HG03135 (cell line): Measurements from ENCODE around the gene CDK5.

Experiments used
- ATAC-seq: cut with Tn5 transposase; IDR thresholded peaks from one replicate; pipeline ENCODE4 v1.9.1; 2021; ENCODE audit warnings: mild to moderate bottlenecking, moderate library complexity; ENCODE audit not compliant: unreplicated experiment

Gene CDK5

DNA sequence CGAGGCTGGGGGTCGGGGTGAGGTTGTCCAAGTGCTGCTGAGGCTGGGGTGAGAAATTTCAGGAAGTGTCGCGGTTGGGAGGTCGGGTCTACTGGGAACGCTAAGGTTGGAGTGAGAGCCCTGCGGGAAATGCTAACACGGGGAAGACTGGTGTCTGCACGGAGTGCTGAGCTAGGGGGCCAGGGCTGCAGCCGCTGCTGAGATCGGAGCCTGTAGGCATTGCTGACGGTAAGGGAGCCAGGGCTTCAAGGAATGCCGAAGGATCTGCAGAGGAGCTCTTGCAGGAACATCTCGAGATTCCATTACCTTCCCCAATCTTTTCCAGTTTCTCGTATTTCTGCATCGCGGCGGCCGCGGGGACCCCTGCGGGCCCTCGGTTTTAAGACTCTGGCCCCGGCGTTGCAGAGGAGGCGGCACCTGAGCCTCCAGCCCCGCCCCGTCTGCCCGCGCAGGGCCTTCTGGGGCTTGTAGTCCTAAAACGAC is at the start of gene CDK5:
TSS of gene CDK5 (minus strand) at position 392 of the 483 bp plus-strand sequence. CDS start at position 343, 49 bp downstream.
- peak; percentile 8 for ATAC-seq

DNA sequence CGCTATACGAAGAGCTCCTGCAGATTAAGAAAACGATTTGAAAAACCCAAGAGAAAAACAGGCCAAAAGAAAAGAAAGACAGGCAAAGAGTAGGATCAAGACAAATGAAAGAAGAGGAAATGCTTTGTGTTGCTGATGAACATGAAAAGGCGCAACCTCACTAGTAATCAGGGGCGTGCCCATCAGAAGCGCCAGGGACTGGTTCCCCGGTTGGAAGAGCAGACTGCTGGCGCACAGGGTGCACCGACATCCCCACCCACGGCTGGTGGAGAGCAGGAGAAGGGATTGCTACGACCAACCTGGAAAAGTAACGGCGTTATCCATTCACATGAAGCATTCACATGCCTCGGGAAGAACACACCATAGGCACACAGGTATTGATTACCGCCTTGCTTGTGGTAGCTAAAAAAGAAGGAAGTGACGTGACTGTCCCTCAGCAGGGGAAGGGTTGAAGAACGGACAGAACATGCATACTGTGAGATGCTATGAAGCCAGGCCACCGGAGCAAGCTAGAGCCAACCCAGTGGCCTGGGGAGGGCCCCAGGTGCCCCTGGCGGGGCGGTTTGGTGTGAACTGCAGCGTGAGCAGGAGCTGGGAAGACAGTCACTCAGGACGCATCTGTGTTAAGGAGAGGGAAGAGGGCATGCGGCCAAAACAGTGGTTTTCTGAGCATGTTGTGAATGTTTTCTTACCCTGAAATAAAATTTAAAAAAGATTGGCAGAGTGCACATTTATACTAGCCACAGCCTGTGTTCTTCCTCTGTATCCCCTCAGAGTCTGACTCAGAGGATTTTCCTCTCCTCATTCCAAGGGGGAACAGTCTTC is 46.9 kb upstream of the CDK5 start:
- ATAC-seq: no peak

GRCh38 chr7:151103973-151104372 is 46.3 kb upstream of the CDK5 start:
- ATAC-seq: no peak

- ATAC-seq: no peak
These were observed 45.3 kb upstream of the CDK5 start for GRCh38 chr7:151102991-151103390.

DNA sequence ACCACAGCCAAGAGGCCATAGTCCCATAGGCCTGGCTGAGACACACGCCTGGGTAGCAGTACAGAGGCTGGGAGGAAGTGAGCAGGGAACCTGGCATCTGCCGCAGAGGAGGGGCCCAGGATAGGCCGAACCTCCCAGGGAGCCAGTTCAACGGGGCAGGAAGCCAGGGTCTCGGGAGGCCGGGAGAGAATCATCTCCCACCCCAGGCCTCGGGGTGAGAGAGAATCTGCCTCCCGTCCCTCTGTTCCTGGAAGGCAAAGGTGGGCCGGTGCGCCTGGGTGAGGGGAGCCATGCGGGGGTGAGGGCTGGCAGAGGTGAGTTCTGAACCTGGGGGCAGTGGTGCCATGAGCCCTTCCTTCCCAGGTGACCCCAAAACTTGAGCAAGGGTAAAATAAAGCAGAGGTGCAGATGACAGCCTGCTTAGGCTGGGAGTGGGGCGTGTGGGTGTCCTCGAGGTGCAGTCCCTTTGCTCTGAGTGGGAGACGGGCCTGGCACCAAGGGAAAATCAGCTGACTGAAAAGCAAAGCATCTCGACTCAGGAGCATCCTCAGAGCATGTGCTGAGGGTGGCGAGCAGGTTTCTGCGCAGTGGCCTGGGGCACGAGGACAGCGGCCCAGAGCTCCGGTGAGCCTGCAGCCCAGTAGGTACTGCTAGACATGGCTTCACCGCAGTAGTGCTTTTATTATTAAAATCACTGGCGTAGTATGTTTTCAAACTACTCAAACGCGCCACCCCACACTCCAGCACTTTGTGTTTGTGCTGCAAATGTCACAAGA is 44.1 kb upstream of the CDK5 start:
- ATAC-seq: no peak

- no peak for ATAC-seq
These were observed 43.2 kb upstream of the CDK5 start for GRCh38 chr7:151100921-151101320.

DNA sequence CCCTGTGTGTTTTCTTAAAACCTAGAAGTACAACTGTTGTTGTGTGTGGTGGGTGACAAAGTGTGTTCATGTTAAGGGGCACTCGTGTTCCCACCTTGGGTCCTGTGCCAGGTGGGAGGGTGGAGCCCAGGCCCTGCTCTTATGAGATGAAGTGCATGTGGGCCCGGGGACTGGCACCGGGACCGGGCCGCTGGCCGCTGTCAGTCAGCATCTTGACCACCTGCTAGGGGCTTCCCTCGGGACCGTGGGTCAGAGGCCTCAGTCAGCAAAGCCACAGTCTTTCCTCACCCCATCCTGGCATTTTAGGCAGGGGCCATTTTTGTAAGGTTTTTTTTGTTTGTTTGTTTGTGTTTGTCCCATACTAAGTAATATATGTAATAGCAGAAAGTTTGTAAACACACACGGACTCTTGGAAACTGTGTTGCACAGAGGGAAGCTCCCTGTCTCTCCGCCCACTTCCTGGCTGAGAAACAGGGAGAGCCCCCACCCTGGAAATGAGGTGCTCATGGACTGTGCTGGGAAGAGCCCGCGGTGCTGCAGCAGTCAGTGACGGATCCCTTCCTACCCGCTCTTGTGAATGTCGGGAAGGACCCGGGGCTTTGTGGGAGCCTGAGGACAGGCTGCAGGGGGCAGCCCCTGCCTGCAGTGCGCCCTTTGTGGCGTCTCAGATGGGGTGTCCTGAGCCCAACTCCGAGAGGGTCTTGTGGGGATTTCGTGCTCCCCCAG is 42.0 kb upstream of the CDK5 start:
- ATAC-seq: no peak

DNA sequence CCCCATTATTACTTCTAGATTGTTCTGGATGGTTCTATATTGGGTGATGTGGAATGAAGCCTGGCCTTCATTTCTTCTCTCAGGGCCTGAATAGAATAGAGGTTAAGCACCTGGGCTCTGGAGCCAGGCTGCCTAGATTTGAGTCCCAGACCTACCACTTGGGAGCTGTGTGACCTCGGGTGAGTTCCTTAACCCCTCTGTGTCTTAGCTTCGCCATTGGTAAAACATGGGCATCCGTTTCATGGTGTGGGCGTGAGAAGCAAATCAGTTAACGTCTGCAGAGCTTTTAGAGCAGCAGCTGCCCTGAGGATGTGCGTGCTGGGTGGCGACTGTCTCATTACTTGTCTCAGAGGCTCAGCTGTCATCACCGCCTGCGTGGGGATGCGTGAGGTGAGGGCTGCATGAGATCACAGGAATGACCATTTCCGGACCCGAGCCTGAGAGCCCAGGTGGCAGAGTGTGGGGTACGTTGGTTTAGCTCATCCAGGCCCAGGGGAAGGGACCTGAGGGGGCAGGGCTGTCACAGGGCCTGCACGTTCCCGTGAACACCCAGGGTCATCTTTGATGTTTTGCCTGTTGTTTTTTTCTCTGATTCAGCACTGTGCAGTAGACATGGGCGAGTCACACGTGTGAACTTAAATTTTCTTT is 38.3 kb upstream of the CDK5 start:
- ATAC-seq: no peak

DNA sequence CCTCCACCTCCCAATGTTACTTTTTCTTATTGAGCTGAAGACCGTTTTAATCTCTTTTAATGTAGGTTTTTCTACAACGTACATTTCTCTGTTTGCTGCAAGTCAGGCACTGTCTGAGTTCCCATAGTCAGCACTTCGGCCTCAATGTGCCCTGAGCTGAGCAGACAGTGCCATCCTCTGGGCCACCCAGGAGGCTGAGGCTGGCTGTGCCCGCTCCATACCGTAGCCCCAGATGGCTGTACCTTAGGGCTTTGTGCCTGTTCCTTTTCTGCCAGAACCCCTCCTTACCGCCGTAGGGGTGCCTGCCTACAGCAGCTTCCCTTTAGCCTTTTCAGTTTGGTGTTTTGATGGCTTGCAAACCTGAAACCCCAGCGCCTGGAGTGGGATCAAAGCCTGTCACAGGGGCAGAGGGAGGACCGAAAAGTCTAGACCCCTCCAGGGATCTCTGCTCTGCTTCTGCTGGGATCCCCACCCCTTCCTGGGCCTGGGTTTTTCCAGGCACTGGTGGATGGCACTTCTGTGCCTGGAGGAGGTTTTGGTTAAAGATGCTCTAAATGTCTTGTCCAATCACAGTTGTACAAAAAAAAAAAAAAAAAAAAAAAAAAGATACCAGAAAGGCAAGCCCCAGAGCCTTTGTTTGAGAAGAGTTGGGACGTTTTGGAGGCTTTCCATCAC is 37.6 kb upstream of the CDK5 start:
- ATAC-seq: no peak

GRCh38 chr7:151094675-151095074 is 37.0 kb upstream of the CDK5 start:
- no peak for ATAC-seq

- ATAC-seq: no peak
These were observed 36.1 kb upstream of the CDK5 start for GRCh38 chr7:151093748-151094147.

DNA sequence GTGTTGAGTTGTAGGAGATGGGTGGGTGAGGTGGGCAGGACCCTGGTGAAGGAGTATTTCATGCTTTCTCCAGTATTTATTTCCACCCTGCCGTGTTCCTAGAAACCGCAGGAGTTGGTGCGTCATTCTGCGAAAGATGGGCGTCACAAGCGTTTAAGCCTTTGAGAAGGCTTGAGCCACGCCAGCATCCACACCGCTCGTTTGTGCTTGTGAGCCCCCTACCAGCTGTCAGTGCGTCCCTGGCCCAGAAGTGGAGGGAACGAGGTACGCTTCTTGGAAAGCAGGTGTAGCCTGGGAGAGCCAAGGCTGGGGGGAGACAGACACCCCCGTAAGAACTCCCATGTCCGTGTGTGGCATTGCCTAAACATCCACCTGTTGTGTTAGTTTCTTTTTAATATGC is 34.3 kb upstream of the CDK5 start:
- no peak for ATAC-seq

- ATAC-seq: no peak
These were observed 33.7 kb upstream of the CDK5 start for GRCh38 chr7:151091431-151091830.

- ATAC-seq: no peak
These were observed 33.3 kb upstream of the CDK5 start for GRCh38 chr7:151091003-151091402.

- no peak for ATAC-seq
These were observed 32.4 kb upstream of the CDK5 start for GRCh38 chr7:151089893-151090730.

- no peak for ATAC-seq
These were observed 31.4 kb upstream of the CDK5 start for GRCh38 chr7:151088856-151089699.

DNA sequence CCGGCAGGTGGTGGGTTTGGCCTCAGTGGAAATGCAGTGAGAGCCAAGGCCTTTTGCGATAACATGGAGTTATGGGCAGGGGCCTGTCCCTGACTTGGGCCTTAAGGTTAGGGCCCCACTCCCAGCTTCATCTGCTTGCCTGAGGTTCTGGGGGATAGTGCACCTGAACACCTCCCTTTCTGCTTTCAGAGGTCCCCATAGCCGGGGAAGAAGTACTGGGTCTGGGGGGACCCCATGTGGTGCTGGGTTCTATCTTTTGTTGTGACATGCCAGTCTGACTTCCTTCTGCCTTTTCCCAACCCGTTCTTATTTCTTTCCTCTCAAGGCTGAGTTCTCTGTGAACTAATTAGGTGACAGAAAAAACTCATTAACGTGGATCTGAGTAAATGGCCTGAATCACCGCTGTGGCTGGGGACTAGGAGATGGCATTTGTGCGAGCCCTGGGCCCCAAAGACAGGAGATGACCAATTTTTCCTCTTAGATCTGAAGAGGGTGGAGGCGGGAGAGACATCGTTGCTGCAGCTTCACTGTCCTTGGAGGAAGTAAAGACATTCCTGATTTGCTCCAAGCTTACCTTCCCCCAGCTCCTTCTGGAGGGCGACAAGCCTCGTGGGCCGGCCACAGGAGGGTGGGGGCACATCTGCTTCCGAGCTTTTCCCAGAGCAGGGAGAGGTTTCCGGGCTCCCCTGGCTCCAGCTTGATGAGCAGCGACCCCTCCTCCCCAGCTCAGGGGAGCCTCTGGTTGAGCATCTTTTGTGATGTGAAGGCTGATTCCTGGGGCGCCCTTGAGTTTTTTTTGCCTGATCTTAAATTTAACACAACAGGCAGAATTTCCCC is 30.5 kb upstream of the CDK5 start:
- no peak for ATAC-seq
